ENCODE data around the gene FAM193A.

Gene FAM193A

DNA sequence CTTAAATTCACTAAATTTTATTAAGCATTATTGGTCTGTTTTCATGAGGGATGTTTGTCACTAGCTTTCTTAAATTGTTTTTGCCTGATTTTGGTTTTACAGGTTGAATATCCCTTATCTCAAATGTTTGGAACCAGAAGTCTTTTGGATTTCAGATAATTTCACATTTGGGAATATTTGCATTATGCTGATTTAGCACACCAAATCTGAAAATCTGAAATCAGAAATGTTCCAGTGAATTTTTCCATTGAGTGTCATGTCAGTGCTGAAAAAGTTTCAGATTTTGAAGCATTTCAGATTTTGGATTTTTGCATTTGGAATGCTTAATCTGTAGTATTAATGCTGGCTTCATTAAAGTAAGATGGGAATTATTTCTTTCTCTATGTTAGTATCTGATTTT, 14.7 kb downstream of the FAM193A start:
- no peak overlapping the region for H3K27ac ChIP-seq
- TF ChIP-seq, protein P1, sequence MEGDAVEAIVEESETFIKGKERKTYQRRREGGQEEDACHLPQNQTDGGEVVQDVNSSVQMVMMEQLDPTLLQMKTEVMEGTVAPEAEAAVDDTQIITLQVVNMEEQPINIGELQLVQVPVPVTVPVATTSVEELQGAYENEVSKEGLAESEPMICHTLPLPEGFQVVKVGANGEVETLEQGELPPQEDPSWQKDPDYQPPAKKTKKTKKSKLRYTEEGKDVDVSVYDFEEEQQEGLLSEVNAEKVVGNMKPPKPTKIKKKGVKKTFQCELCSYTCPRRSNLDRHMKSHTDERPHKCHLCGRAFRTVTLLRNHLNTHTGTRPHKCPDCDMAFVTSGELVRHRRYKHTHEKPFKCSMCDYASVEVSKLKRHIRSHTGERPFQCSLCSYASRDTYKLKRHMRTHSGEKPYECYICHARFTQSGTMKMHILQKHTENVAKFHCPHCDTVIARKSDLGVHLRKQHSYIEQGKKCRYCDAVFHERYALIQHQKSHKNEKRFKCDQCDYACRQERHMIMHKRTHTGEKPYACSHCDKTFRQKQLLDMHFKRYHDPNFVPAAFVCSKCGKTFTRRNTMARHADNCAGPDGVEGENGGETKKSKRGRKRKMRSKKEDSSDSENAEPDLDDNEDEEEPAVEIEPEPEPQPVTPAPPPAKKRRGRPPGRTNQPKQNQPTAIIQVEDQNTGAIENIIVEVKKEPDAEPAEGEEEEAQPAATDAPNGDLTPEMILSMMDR (conservative IDR thresholded peaks at IDR 0.05) = no peak

DNA sequence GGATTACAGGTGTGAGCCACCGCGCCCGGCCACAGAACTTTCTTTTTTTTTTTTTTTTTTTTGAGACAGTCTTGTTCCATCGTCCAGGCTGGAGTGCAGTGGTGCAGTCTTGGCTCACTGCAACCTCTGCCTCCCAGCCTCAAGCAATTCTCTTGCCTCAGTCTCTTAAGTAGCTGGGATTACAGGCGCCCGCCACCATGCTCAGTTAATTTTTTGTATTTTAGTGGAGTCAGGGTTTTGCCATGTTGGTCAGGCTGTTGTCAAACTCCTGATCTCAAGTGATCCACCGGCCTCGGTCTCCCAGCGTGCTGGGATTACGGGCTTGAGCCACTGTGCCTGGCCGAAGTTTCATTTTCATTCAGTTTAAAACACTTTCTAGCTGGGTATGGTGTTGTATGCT, 16.4 kb downstream of the FAM193A start:
- TF ChIP-seq, protein P1 (conservative IDR thresholded peaks at IDR 0.05) = no peak
- no peak overlapping the region for H3K27ac ChIP-seq

DNA sequence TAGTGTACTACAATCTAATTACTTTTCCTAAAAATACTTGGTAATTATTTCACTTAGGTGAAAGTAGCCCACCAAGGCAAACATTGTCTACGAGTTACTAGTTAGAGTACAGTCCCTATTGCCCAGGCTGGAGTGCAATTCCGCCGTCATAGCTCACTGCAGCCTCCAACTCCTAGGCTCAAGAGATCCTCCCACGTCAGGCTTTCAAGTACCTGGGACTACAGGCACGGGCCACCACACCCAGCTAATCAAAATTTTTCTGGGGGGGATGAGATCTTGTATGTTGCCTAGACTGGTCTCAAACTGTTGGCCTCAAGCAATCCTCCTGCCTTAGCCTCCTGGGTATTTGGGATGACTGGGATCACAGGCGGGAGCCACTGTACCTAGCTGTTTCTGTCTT, 21.9 kb downstream of the FAM193A start:
- H3K27ac ChIP-seq = no peak overlapping the region
- TF ChIP-seq, protein P1 (conservative IDR thresholded peaks at IDR 0.05) = no peak

DNA sequence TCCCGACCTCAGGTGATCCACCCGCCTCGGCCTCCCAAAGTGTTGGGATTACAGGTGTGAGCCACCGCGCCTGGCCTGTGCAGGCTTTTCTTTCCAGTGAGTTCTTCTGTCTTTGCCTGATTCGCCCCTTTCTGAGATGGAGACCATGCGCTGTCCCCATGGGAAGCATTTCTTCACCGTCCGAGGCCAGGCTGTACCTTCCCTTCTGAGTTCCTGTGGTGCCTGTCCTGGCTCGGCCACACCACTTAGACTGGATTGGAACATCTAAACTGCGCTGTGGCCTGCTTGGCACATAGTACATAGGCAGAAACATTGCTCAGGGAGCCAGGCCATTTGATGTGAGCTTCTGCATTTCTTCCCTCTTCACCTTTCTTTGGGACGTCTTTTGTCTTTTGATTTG, 23.7 kb downstream of the FAM193A start:
- H3K27ac ChIP-seq = no peak overlapping the region
- TF ChIP-seq, protein P1 (conservative IDR thresholded peaks at IDR 0.05) = no peak

DNA sequence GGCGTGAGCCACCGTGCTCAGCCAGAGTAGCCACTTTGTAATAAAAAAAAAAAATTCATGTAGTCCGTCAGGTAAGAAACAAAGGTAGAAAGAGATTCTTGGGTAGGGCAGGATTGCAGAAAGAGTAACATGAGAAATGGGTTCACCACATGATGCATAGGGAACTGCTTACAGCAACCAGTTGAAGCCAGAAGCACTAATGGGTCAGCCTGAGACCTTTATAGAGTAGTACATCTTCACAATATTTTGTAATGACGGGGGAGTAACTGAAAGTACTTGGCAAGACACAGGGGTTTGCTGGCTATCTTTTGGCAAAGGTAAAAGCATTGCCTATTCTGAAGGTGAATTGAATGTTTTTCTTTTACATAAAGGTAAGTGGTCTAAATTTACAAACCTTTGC, 29.1 kb downstream of the FAM193A start:
- H3K27ac ChIP-seq = no peak overlapping the region
- TF ChIP-seq, protein P1 (conservative IDR thresholded peaks at IDR 0.05) = no peak

DNA sequence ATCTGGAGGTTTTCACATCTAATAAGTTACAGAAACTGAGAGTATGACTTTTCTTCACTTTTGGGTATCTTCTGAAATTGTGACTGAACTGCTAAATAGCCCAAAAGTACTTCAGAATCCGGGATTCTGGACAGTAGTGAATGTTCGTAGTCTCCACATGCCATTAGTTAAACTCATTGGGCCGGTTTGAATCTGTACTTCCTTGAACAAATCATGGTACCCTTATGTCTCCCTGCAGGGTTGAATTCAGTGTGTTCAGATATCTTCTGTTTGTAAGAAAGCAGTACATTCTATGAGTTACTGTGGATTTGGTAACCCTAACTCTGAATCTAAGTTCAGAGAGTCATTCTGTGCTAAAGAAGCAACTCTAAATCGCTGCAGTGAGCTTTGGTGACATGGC, 33.6 kb downstream of the FAM193A start:
- TF ChIP-seq, protein P1 (conservative IDR thresholded peaks at IDR 0.05) = no peak

DNA sequence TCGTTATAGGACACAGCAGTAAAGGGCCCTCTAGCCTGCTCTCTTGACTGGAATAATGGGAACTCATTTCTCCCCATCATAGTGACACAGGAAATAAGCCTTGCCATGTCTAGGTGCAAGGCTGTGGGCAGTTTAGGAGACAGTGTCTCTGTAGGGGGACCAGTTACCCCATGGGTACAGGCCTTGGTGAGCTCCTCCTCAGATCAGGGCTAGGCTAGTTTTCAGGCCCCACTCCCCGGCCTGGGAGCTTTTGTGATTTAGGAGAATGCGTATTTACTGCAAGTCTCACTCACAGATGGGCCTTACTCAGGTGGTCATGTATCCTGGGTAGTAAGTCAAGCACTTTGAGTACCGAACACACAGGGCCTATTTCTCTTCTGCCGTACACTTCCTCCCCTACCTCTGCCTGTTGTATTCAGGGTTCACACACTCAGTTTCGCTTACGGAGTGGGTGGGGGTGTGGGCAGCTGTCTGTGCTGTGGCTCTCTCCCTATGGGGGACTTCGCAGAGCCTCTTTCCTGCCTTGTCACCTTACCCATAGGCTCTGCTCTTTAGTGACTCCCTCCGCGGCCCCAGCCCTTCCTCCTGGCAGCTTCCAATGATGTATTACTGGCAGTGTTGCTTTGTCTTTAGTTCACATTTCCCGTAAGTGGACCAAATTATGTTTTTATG, 34.2 kb downstream of the FAM193A start:
- TF ChIP-seq, protein P1 (conservative IDR thresholded peaks at IDR 0.05) = no peak
- H3K27ac ChIP-seq = no peak overlapping the region

More for the DNA sequence above, 33.6 kb downstream of the FAM193A start:
- H3K27ac ChIP-seq = no peak overlapping the region
